CD4-positive, alpha-beta T cell treated with Interleukin-4 for 1 hour (primary cell): Measurements from ENCODE around the gene EPHB6.

Experiments used
- DNase-seq, 2 donors: peaks; one replicate each; pipeline ENCODE4 v3.0.0-alpha.2; 2020 to 2022

The EPHB6 gene

DNA sequence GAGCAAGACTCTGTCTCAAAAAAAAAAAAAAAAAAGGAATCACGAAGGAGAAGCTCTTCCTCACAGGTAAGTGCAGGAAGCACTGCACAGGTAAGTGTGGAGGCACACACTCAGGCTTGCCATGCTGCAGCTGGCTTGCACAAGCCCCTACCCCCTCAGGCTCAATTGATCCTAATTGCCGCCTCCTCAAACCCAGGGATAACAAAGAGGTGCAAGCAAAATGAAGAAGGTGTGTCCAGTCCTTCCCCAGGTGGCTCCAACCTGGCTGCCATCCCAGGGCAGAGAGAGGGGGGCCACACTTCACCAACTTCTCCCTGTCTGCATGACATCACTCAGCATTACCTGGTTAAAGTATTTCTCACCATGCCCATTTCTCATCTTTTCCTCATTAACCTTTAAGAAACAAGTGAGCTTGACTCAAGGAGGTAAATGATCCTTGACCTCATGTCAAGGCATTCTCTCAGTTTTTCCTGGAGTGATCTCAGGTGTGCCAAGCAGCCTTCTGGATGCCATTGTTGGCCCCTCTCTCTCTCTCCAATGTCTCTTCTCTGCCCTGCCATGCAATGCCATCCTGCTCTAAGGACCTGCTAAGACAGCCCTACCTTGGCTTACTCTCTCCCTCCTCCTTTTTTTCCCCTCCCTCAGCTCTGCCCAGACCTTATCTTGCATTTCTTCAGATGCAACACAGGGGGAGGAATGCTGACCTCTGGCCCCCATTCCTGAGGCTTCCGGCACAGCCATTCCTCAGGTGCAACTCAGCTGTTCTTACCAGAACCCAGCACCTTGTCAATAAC is 43.7 kb downstream of the EPHB6 start:
- no peak for DNase-seq

DNA sequence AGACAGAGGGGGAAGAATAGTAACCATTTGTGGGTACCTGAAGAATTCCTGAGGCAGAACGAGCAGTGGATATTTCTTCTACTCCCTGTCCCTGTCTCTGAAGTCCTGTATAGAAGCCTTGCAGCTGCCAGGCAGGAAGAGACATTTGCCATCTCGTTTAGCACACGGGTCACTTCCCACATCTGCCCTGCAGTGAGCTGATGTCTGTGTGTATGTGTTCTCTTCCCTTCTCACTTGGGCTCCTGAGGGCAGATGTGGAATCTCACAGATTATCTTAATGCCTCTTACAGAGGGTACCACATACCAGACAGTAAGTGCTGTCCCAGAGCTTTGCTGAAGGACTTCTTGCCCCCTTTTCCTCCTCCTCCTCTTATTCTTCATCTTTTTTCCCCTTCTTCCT is 44.8 kb downstream of the EPHB6 start:
- DNase-seq: no peak

- no peak for DNase-seq
Measured at GRCh38 chr7:142901426-142902259, 46.8 kb downstream of the EPHB6 start.

DNA sequence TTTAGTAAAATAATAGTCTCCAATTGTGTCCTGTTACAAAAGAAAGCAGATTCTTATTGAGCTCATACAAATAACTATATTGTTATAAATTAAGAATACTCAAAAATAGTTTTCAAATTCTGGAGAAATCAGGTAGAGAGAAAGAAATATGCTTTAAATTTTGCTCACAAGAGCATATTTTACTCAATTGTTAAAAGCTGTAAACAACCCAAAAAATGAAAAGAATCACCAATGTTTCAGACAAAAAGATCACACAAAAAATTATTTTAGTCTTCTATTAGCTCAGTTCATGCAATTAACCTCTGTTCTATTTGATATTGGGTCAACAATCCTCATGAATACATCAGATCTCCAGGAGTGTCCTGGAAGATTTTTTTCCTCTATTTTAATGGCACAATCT is 49.3 kb downstream of the EPHB6 start:
- no peak for DNase-seq

DNA sequence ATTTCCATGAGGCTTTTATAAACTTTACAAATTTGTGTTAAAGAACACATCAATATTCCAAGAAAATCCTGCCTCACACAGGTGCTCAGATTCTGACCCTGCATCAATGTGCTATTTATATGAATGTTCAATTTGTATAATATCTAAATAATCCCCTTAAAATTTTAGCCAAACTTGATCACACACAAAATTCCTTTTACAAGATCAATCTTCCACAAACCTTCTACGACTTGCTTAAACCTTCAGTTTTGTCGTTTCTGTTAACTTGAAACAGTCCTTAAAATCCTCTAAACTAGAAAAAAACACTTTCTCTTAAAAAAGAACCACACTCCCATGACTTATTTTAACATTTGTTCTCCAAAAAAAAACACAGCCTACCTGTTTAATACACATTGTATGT is 50.9 kb downstream of the EPHB6 start:
- DNase-seq: no peak

- DNase-seq: no peak
Measured at GRCh38 chr7:142906643-142907042, 51.8 kb downstream of the EPHB6 start.

DNA sequence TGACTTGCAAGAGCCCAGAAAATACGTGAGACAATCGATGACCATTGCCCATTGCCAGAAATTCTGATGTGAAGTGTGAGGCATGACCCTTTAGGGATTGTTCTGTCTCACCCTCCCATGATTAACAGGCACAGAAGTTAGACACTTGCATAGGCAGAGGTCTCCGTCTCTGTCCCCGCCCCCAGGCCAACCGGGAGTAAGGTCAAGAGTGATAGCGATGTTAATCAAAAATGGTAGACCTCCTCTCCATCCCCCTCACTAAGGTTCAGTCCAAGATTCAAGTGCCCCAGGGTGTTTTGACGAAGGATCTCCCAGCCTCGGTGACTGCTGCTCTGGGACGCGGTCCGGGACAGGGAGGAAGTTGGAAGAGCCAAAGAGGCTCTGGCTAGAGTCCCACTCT is 53.4 kb downstream of the EPHB6 start:
- no peak for DNase-seq

GRCh38 chr7:142908921-142909890 is 54.3 kb downstream of the EPHB6 start:
- no peak for DNase-seq

DNA sequence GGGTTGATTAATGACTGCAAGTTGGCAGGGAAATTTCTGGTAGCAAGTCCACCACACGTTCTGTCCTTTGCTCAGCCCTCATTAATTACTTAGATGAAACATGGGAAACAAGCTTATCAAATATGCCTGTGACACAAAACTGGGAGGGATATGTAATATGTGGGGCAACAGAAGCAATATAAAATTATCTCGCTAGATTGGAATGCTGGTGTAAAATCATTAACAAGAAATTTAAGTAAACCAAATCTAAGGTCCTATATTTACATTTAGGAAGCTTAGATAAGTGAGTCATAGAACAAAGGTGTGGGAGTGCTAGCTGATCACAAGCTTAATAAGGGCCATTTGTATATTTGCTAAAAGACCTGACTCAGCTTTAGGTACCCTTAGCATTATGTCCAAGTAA is 55.2 kb downstream of the EPHB6 start:
- no peak for DNase-seq

DNA sequence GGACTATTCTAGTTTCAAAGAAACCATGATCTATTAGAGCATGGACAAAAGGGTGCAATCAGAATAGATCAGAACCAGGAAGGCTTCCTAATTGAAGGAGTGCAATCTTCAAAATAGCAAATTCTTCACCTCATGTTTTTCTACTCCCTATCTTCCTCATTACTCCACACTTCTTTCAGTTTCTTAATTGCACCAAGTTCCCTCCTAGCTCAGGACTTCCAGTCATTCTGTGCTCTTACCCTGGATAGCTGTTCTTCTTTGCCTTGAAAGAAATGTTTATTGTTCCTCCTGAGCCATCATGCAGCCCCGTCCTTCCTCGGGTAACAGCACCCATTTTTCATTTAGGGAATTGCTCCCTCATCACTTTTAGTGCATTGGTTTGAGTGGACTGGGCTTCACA is 55.6 kb downstream of the EPHB6 start:
- no peak for DNase-seq

GRCh38 chr7:142913051-142913450 is 58.2 kb downstream of the EPHB6 start:
- DNase-seq: no peak

DNA sequence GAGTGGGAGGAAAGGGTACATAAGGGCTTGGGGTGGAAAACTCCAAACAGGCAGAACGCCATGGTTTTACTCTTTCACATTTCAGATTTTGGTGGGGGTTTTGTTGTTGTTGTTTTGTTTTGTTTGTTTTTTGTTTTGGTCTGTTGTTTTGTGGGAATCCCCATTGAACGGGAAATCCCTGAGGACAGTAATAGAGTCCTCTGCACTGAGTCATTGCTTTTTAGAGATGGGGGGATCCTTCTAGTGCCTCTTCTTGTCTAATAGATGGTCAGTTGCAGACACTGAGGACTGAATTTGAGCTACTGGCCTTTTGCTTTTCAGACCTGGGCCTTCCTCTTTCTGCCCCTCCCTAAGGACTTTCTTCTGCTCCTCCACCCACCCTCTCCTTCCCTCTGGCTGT is 58.7 kb downstream of the EPHB6 start:
- no peak for DNase-seq

DNA sequence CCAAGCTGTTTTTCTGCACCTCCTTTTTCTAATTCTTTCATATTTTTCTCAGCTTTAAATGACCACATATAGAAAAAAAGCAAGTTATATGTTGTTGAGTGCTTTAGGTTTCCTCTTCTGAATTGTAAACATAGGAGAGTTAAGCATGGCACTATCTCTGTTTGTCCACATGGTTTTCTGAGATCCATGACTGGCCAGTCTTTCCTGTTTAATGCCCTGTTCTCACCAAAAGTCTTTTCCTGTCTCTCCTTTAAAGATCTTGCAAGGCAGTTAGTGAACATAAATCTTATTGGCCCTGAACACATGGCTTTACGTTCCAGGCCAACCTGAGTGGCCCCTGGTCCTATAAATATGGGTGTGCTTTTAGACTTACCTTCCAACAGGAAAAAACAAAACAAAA is 59.2 kb downstream of the EPHB6 start:
- no peak for DNase-seq

GRCh38 chr7:142915315-142915714 is 60.4 kb downstream of the EPHB6 start:
- DNase-seq: peak in 1 of 2 donors; percentile 3

GRCh38 chr7:142916508-142916907 is 61.6 kb downstream of the EPHB6 start:
- DNase-seq: no peak

DNA sequence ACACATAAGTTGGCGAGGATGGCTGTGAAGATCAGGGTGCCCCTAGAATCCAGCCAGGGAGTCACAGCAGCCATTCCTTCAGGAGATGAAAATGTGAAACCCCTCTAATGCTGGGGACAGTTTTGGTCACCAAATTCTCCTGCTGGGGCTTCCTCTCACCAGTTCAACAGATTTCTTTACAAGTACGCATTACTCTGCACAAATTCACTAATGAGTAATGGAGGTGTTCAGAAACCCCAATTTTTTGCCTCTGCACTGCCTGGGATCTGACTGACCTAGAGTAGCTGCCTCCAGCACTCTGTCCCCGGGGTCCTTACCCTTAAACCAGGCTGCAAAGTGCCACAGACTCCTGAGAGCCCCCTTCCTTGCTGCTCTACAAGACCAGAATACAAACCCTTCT is 62.6 kb downstream of the EPHB6 start:
- DNase-seq: no peak

- DNase-seq: no peak
Measured at GRCh38 chr7:142918901-142919300, 64.0 kb downstream of the EPHB6 start.

DNA sequence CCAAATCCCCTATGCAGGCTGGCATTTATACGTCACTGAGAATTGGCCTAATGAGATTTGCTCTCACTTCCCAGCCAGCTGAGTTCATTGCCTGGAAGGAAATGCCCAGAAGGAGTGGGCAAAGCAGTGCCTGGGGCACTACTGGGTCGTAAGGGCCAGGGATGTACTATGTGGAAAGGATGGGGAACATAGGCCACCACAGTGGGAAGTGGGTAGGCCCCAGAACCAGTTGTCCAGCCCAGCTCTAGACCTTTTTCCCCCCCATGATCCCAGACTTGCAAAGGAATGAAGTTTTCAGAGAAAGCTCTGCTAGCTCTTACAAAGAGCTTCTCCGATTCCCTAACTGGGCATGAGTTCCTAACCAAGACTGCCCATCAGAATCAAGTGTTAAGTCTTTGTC is 64.8 kb downstream of the EPHB6 start:
- DNase-seq: no peak
